CD14-positive monocyte (primary cell): ENCODE results near the gene POFUT2. TPM values are rescaled to one million over a fixed set of nuclear protein-coding genes. Genes with fewer than 3 reads are reported as not detected.
"Not testable (repeated sequence)": the region's sequence is repeated elsewhere in the genome, so short reads cannot be mapped to it uniquely, and the experiment has no call there.

Source experiments
- DNase-seq, 3 donors: peaks; one replicate each; pipeline ENCODE4 v3.0.0-alpha.2; 2011 to 2022
- H2AFZ ChIP-seq: 2 replicates; pipeline ENCODE4 v1.6.0; 2012; ENCODE audit warnings: mild to moderate bottlenecking, low read depth, low read length, inconsistent platforms; ENCODE audit not compliant: insufficient read depth, poor library complexity, severe bottlenecking
- H3K27ac ChIP-seq, 2 donors: 1 replicate in 1 of 2; 2 replicates in 1 of 2; pipeline ENCODE4 v1.5.1; 2012 to 2013; ENCODE audit warnings: low read length in 2 of 2, control low read depth in 1 of 2, inconsistent platforms in 1 of 2, low read depth in 1 of 2, mild to moderate bottlenecking in 1 of 2
- H3K27me3 ChIP-seq, 2 donors: one replicate each; pipeline versions ENCODE4 v1.6.0 to v1.6.1; 2011 to 2013; ENCODE audit warnings: low read length in 2 of 2; ENCODE audit not compliant: control insufficient read depth in 2 of 2, insufficient read depth in 2 of 2
- H3K36me3 ChIP-seq, 2 donors: replicated peaks in 1 of 2; 1 replicate in 1 of 2; 2 replicates in 1 of 2; pipeline versions ENCODE4 v1.5.1 to v1.6.1; 2012 to 2013; ENCODE audit warnings: low read length in 2 of 2, control low read depth in 1 of 2, inconsistent platforms in 1 of 2, mild to moderate bottlenecking in 1 of 2; ENCODE audit not compliant: insufficient read depth in 2 of 2, control insufficient read depth in 1 of 2
- H3K4me1 ChIP-seq, 2 donors: 1 replicate in 1 of 2; 2 replicates in 1 of 2; pipeline versions ENCODE4 v1.5.1 to v1.6.1; 2012 to 2013; ENCODE audit warnings: low read length in 2 of 2, control low read depth in 1 of 2, inconsistent platforms in 1 of 2, mild to moderate bottlenecking in 1 of 2, moderate library complexity in 1 of 2; ENCODE audit not compliant: insufficient read depth in 2 of 2, control insufficient read depth in 1 of 2
- H3K4me2 ChIP-seq: replicated peaks from 2 replicates; pipeline ENCODE3; 2012; ENCODE audit warnings: low read length, moderate library complexity, mild to moderate bottlenecking; ENCODE audit not compliant: poor library complexity, severe bottlenecking; ENCODE audit errors: extremely low read depth
- H3K4me3 ChIP-seq, 3 experiments: fragments of 200-600 bp in 1 of 3; sonication (generic) in 1 of 3; replicated peaks in 1 of 3; 1 replicate in 2 of 3; 2 replicates in 1 of 3; pipeline ENCODE4 v1.5.1; 2011 to 2013; ENCODE audit warnings: low read length in 3 of 3, mild to moderate bottlenecking in 3 of 3, control low read depth in 2 of 3, low read depth in 2 of 3, inconsistent platforms in 1 of 3, moderate library complexity in 1 of 3
- H3K79me2 ChIP-seq: 2 replicates; pipeline ENCODE4 v1.6.0; 2012; ENCODE audit warnings: mild to moderate bottlenecking, control low read depth, inconsistent platforms, low read length, moderate library complexity; ENCODE audit not compliant: insufficient read depth
- H3K9ac ChIP-seq: 2 replicates; pipeline ENCODE4 v1.6.0; 2017; ENCODE audit warnings: low read length, mild to moderate bottlenecking; ENCODE audit not compliant: insufficient read depth, poor library complexity, severe bottlenecking
- H3K9me3 ChIP-seq, 2 donors: replicated peaks in 1 of 2; 1 replicate in 1 of 2; 2 replicates in 1 of 2; pipeline versions ENCODE4 v1.5.1 to v1.6.1; 2012 to 2013; ENCODE audit warnings: low read length in 2 of 2, control low read depth in 1 of 2; ENCODE audit not compliant: control insufficient read depth in 1 of 2, insufficient read depth in 1 of 2
- H4K20me1 ChIP-seq: 2 replicates; pipeline ENCODE4 v1.6.0; 2012; ENCODE audit warnings: mild to moderate bottlenecking, low read length, control low read depth, moderate library complexity; ENCODE audit not compliant: insufficient read depth
- H3K27ac Mint-ChIP-seq, 7 donors: one replicate each; pipeline ENCODE4 v1.8.0; 2020; ENCODE audit warnings: mild to moderate bottlenecking in 7 of 7, mixed read lengths in 7 of 7, moderate library complexity in 6 of 7, inconsistent platforms in 2 of 7
- H3K27me3 Mint-ChIP-seq, 3 donors: one replicate each; pipeline ENCODE4 v1.8.0; 2021 to 2022; ENCODE audit warnings: low read depth in 3 of 3, mild to moderate bottlenecking in 3 of 3, mixed read lengths in 3 of 3, moderate library complexity in 3 of 3, inconsistent platforms in 1 of 3
- H3K36me3 Mint-ChIP-seq, 2 donors: one replicate each; pipeline ENCODE4 v1.8.0; 2020; ENCODE audit warnings: mixed read lengths in 2 of 2, inconsistent platforms in 1 of 2, mild to moderate bottlenecking in 1 of 2
- H3K4me1 Mint-ChIP-seq: one replicate; pipeline ENCODE4 v1.8.0; 2020; ENCODE audit warnings: mild to moderate bottlenecking, mixed read lengths
- H3K4me3 Mint-ChIP-seq, 2 donors: one replicate each; pipeline ENCODE4 v1.8.0; 2020; ENCODE audit warnings: mild to moderate bottlenecking in 2 of 2, mixed read lengths in 2 of 2, moderate library complexity in 1 of 2
- H3K9me3 Mint-ChIP-seq, 7 donors: one replicate each; pipeline ENCODE4 v1.8.0; 2020 to 2022; ENCODE audit warnings: mixed read lengths in 7 of 7, mild to moderate bottlenecking in 6 of 7, moderate library complexity in 6 of 7, inconsistent platforms in 2 of 7
- CTCF ChIP-seq: fragments of 200-600 bp; IDR thresholded peaks from one replicate; pipeline ENCODE4 v1.8.0; 2022; ENCODE audit warnings: antibody characterized with exemption, mild to moderate bottlenecking
- WGBS: methylation state at CpG from one replicate; pipeline ENCODE4 v1.1.5; 2013; ENCODE audit warnings: missing lambda C conversion rate; ENCODE audit not compliant: insufficient coverage; 5-methylcytosine and 5-hydroxymethylcytosine counted together
- intact Hi-C, 2 donors: fragments of 100-400 bp; cut with micrococcal nuclease; formaldehyde crosslinking; loops; one replicate each; pipeline versions ENCODE4 v1.15.0 to v1.15.1; 2023
- polyA plus RNA-seq, 3 donors: library from polyadenylated mRNA; depleted of rRNA in 1 of 3; unstranded in 2 of 3; stranded (reverse) in 1 of 3; fragments of 300-500 nt in 2 of 3; fragments of >200 nt in 1 of 3; fragmentation: Illumina TruSeq in 2 of 3; gene quantifications; 1 replicate in 2 of 3; 2 replicates in 1 of 3; pipeline ENCODE4 v1.2.3, GENCODE V29; 2012 to 2021

POFUT2 gene
- polyA plus RNA-seq, 3 donors: 1.8 to 21.3 (median 2.8) TPM

GRCh38 chr21:45316871-45317397 is 29.2 kb upstream of the POFUT2 start:
- H3K4me2 ChIP-seq: no peak overlapping the region
- H3K4me3 Mint-ChIP-seq: no peak overlapping the region
- WGBS: 96% methylated on average over 13 of the region's 16 CpGs

GRCh38 chr21:45315676-45316470 is 28.2 kb upstream of the POFUT2 start:
- H3K36me3 Mint-ChIP-seq, H3K79me2 ChIP-seq, H3K9ac ChIP-seq, H3K4me3 ChIP-seq, H3K36me3 ChIP-seq, H3K27me3 Mint-ChIP-seq, H3K9me3 Mint-ChIP-seq, H3K27me3 ChIP-seq, H4K20me1 ChIP-seq, H3K4me2 ChIP-seq, H3K9me3 ChIP-seq, H3K27ac Mint-ChIP-seq, DNase-seq, H3K4me1 ChIP-seq, H3K4me3 Mint-ChIP-seq, H3K27ac ChIP-seq, intact Hi-C loops, H2AFZ ChIP-seq, H3K4me1 Mint-ChIP-seq: not testable (repeated sequence)
- WGBS: no CpG with 5 or more reads among the region's 7 CpGs

More at GRCh38 chr21:45316871-45317397, 29.2 kb upstream of the POFUT2 start:
- no peak overlapping the region for H3K27ac ChIP-seq
- Mint-ChIP-seq H3K9me3 (peaks cover 0 to 4% (median 0%) of the 10 kb centered on the region in 7 donors), H3K4me1 (no peaks in the 10 kb centered on the region), H3K27me3 (peaks cover 0 to 9% (median 4%) of the 10 kb centered on the region in 3 donors), H3K27ac (no peak overlapping the region), H3K36me3 (no peaks in the 10 kb centered on the region)
- no peak for DNase-seq
- H3K79me2 ChIP-seq: no peaks in the 10 kb centered on the region
- no peaks in the 10 kb centered on the region for H3K4me1 ChIP-seq
- no peak overlapping the region for H2AFZ ChIP-seq
- TF ChIP-seq CTCF: no peak
- no peaks in the 10 kb centered on the region for H3K36me3 ChIP-seq
- H3K27me3 ChIP-seq: no peaks in the 10 kb centered on the region
- intact Hi-C loops: no loop called here
- no peak overlapping the region for H3K9ac ChIP-seq
- no peaks in the 10 kb centered on the region for H3K9me3 ChIP-seq
- H4K20me1 ChIP-seq: no peaks in the 10 kb centered on the region
- no peak overlapping the region for H3K4me3 ChIP-seq
